Fibroblast of mammary gland (primary cell): ENCODE measurements around the gene GM2A.
A peak's percentile ranks its signal among the peaks of the same experiment; 100 is the strongest.

ENCODE experiments used
- DNase-seq: peaks from one replicate; pipeline ENCODE4 v3.0.0-alpha.2; 2010; ENCODE audit warnings: low read depth
- H3K4me3 ChIP-seq: 2 replicates; pipeline ENCODE4 v1.5.1; 2011; ENCODE audit warnings: low read depth, mild to moderate bottlenecking, low read length, moderate library complexity; ENCODE audit not compliant: control insufficient read depth
- TF ChIP-seq, protein P1 (sequence below): conservative IDR thresholded peaks from 2 replicates; pipeline ENCODE4 v1.5.1; 2011; ENCODE audit warnings: low read depth, low read length, inconsistent platforms; ENCODE audit not compliant: control insufficient read depth, insufficient read depth

GM2A gene

DNA sequence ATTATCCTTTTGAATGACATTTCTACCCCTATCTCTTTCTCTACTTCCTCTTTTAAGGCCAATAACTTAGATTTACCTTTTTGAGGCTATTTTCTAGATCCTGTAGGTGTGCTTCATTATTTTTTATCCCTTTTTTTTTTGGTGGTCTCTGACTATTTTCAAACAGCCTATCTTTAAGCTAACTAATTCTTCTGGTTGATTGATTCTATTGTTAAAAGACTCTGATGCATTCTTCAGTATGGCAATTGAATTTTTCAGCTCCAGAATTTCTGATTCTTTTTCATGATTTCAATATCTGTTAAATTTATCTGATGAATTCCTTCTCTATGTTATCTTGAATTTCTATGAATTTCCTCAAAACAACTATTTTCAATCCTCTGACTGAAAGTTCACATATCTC, 57.9 kb downstream of the GM2A start:
- no peak overlapping the region for H3K4me3 ChIP-seq
- no peak for DNase-seq
- TF ChIP-seq, protein P1, sequence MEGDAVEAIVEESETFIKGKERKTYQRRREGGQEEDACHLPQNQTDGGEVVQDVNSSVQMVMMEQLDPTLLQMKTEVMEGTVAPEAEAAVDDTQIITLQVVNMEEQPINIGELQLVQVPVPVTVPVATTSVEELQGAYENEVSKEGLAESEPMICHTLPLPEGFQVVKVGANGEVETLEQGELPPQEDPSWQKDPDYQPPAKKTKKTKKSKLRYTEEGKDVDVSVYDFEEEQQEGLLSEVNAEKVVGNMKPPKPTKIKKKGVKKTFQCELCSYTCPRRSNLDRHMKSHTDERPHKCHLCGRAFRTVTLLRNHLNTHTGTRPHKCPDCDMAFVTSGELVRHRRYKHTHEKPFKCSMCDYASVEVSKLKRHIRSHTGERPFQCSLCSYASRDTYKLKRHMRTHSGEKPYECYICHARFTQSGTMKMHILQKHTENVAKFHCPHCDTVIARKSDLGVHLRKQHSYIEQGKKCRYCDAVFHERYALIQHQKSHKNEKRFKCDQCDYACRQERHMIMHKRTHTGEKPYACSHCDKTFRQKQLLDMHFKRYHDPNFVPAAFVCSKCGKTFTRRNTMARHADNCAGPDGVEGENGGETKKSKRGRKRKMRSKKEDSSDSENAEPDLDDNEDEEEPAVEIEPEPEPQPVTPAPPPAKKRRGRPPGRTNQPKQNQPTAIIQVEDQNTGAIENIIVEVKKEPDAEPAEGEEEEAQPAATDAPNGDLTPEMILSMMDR, result no peak

GRCh38 chr5:151312756-151313324, 59.9 kb downstream of the GM2A start:
- TF ChIP-seq, protein P1, result no peak
- no peak for DNase-seq
- H3K4me3 ChIP-seq, result no peak overlapping the region

GRCh38 chr5:151313357-151313756, 60.4 kb downstream of the GM2A start:
- DNase-seq, result no peak
- TF ChIP-seq, protein P1, result no peak
- H3K4me3 ChIP-seq, result no peak overlapping the region

- DNase-seq, result peak; percentile 64
- no peak overlapping the region for H3K4me3 ChIP-seq
- TF ChIP-seq, protein P1, result peak; percentile 91
Measured at GRCh38 chr5:151315998-151316597, 63.1 kb downstream of the GM2A start.

GRCh38 chr5:151317871-151318270, 64.9 kb downstream of the GM2A start:
- H3K4me3 ChIP-seq, result no peak overlapping the region
- TF ChIP-seq, protein P1, result no peak
- no peak for DNase-seq

GRCh38 chr5:151318850-151319732, 66.1 kb downstream of the GM2A start:
- peak; percentile 14 for DNase-seq
- no peak overlapping the region for H3K4me3 ChIP-seq
- TF ChIP-seq, protein P1, result peak; percentile 19
